HL-60 (cell line): Measurements from ENCODE around the gene NVL.

Experiments
- CTCF ChIP-seq: IDR thresholded peaks from one replicate; pipeline ENCODE4 v1.5.1; 2011; ENCODE audit warnings: low read length, control low read depth, inconsistent platforms; ENCODE audit not compliant: insufficient read depth
- GABPA ChIP-seq: IDR thresholded peaks from 2 replicates; pipeline ENCODE4 v1.6.1; 2012; ENCODE audit warnings: low read depth
- POLR2AphosphoS5 ChIP-seq: IDR thresholded peaks from 2 replicates; pipeline ENCODE4 v1.6.1; 2012; ENCODE audit warnings: low read depth
- REST ChIP-seq: IDR thresholded peaks from 2 replicates; pipeline ENCODE4 v1.6.1; 2012; ENCODE audit warnings: low read depth; ENCODE audit not compliant: insufficient replicate concordance
- SPI1 ChIP-seq: IDR thresholded peaks from 2 replicates; pipeline ENCODE4 v1.6.1; 2012; ENCODE audit warnings: low read depth, mild to moderate bottlenecking, borderline replicate concordance

GRCh38 chr1:224256640-224257039, 73.3 kb downstream of the NVL start:
- TF ChIP-seq POLR2AphosphoS5 (no peak), CTCF (no peak), GABPA (no peak), SPI1 (no peak), REST (no peak)
